Measurements from ENCODE around the gene NPIPA5. TPM values are rescaled to one million over a fixed set of nuclear protein-coding genes. Genes with fewer than 3 reads are reported as not detected.

Gene NPIPA5
- total and polyA plus RNA-seq, 2 of the 13 experiments (the other 11 are each of a cell fraction or from before 2014, with no cell fraction given) = 9.7 to 21.5 TPM

- TF ChIP-seq ZNF883 (CRISPR knock-in tag; IDR thresholded peaks at IDR 0.05; ENCODE audit: not compliant biosample characterization) (no peak), NRL (CRISPR knock-in tag; IDR thresholded peaks at IDR 0.05; ENCODE audit: borderline replicate concordance) (no peak; the same call in 1 of the 2 replicates), ZSCAN22 (CRISPR knock-in tag; IDR thresholded peaks at IDR 0.05) (no peak), DNMT1 (CRISPR knock-in tag; IDR thresholded peaks at IDR 0.05) (no peak; the same call in 1 of the 2 replicates), CSRNP2 (CRISPR knock-in tag; conservative IDR thresholded peaks at IDR 0.05; ENCODE audit: low read depth) (no peak), MAFK (conservative IDR thresholded peaks at IDR 0.05 in 1 of 2, IDR thresholded peaks at IDR 0.05 in 1 of 2; ENCODE audit: low read length in 2 of 2) (0 out of 4 replicates have a peak, but pooled peaks of 1 of the 2 experiments have one; percentile 1), RBM22 (optimal IDR thresholded peaks at IDR 0.05; ENCODE audit: low read length) (no peak), ZNF709 (CRISPR knock-in tag; IDR thresholded peaks at IDR 0.05) (no peak), RARG (CRISPR knock-in tag; IDR thresholded peaks at IDR 0.05; ENCODE audit: low read depth) (no peak; the same call in 1 of the 2 replicates), ISL2 (CRISPR knock-in tag; IDR thresholded peaks at IDR 0.05) (peak; percentile 82), ZNF232 (CRISPR knock-in tag; IDR thresholded peaks at IDR 0.05; ENCODE audit: borderline replicate concordance) (0 out of 2 replicates have a peak, but pooled peaks have one; percentile 75), HNF4G (IDR thresholded peaks at IDR 0.05; ENCODE audit: borderline replicate concordance, low read depth, low read length) (peak; percentile 87), HNF4G (CRISPR knock-in tag; IDR thresholded peaks at IDR 0.05; ENCODE audit: borderline replicate concordance, low read depth) (peak; percentile 79; the same call in 1 of the 2 replicates), SRSF4 (IDR thresholded peaks at IDR 0.05; ENCODE audit: low read depth, low read length, poor library complexity, severe bottlenecking) (no peak), ZNF354B (CRISPR knock-in tag; IDR thresholded peaks at IDR 0.05) (peak; percentile 62; the same call in 1 of the 2 replicates), ZNF563 (CRISPR knock-in tag; IDR thresholded peaks at IDR 0.05) (no peak), BRCA1 (CRISPR knock-in tag; IDR thresholded peaks at IDR 0.05) (0 out of 2 replicates have a peak, but pooled peaks have one; percentile 7), CTCF (CRISPR knock-in tag; IDR thresholded peaks at IDR 0.05) (no peak), ZNF143 (CRISPR knock-in tag; IDR thresholded peaks at IDR 0.05) (no peak), FOXK1 (CRISPR knock-in tag; IDR thresholded peaks at IDR 0.05; ENCODE audit: borderline replicate concordance, low read depth) (peak; percentile 85), HINFP (CRISPR knock-in tag; IDR thresholded peaks at IDR 0.05; ENCODE audit: low read depth) (no peak; the same call in 1 of the 2 replicates), ZSCAN20 (CRISPR knock-in tag; IDR thresholded peaks at IDR 0.05; ENCODE audit: borderline replicate concordance) (no peak)
Observed at GRCh38 chr16:15398618-15399316, 20.7 kb upstream of the NPIPA5 start (continued).

All from HepG2 (cell line).